Activated CD8-positive, alpha-beta T cell treated with anti-CD3 and anti-CD28 coated beads, Interleukin-2, amount 10 ng/mL, durations not matched to agents 7 days and 5 days (primary cell): ENCODE data around the gene ADAMTSL3. TPM values are rescaled to one million over a fixed set of nuclear protein-coding genes. Genes with fewer than 3 reads are reported as not detected.

ENCODE experiments used
- ATAC-seq: fragments of 150-1000 bp; cut with Tn5 transposase; one replicate; pipeline ENCODE4 v1.10.0; 2021; ENCODE audit warnings: moderate library complexity
- CTCF ChIA-PET: fragments of 350-600 bp; sonication (Branson Sonifier 250); formaldehyde crosslinking; loops from one replicate; lab custom pipeline; 2021; ENCODE audit warnings: antibody characterized with exemption; lab: Charles Lee
- POLR2A ChIA-PET: fragments of 350-600 bp; sonication (Branson Sonifier 250); formaldehyde crosslinking; loops from one replicate; lab custom pipeline; 2021; ENCODE audit warnings: antibody characterized with exemption; lab: Charles Lee
- DNase-seq: peaks from one replicate; pipeline ENCODE4 v3.0.0-alpha.2; 2020
- H3K27ac Mint-ChIP-seq: one replicate; pipeline ENCODE4 v1.8.0; 2021; ENCODE audit warnings: mild to moderate bottlenecking, mixed read lengths
- H3K27me3 Mint-ChIP-seq: one replicate; pipeline ENCODE4 v1.8.0; 2021; ENCODE audit warnings: low read depth, mixed read lengths
- H3K36me3 Mint-ChIP-seq: one replicate; pipeline ENCODE4 v1.8.0; 2021; ENCODE audit warnings: low read depth, mixed read lengths
- H3K4me1 Mint-ChIP-seq: one replicate; pipeline ENCODE4 v1.8.0; 2021; ENCODE audit warnings: low read depth, mixed read lengths
- H3K4me3 Mint-ChIP-seq: one replicate; pipeline ENCODE4 v1.8.0; 2021; ENCODE audit warnings: mild to moderate bottlenecking, mixed read lengths
- H3K9me3 Mint-ChIP-seq: one replicate; pipeline ENCODE4 v1.8.0; 2022; ENCODE audit warnings: mixed read lengths; ENCODE audit not compliant: insufficient read depth
- total RNA-seq, 2 experiments: library from RNA; stranded (reverse); gene quantifications; one replicate each; pipeline ENCODE4 v1.2.3, GENCODE V29; 2021

ADAMTSL3 gene
- total RNA-seq, 2 experiments from 2014 or later = not detected

DNA sequence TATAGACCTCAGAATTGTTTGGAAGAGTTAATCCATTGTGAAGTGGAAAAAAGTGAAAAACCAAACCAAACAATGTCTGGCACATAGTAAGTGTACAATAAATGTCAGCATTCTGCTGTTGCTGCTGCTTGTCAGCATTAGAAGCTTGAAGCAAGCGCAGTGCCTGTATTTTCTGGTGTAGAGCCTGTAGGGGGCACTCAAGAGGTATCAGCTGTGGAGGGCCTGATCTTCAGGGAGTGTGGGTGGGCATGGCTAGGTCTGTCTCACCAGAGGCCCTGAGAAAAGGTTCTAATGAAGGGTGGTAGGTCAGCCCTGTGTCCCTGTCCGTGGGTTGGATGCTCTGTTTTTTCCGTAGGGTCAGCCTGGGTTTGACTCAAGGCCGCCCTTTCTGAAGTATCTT is 3.6 kb downstream of the ADAMTSL3 start:
- Mint-ChIP-seq H3K4me3 (no peak overlapping the region), H3K36me3 (no peaks in the 10 kb centered on the region), H3K9me3 (no peaks in the 10 kb centered on the region), H3K4me1 (no peaks in the 10 kb centered on the region), H3K27me3 (peaks cover 10% of the 10 kb centered on the region), H3K27ac (no peak overlapping the region)
- DNase-seq = no peak
- CTCF ChIA-PET = no interaction called here
- no peak for ATAC-seq
- POLR2A ChIA-PET = no interaction called here

DNA sequence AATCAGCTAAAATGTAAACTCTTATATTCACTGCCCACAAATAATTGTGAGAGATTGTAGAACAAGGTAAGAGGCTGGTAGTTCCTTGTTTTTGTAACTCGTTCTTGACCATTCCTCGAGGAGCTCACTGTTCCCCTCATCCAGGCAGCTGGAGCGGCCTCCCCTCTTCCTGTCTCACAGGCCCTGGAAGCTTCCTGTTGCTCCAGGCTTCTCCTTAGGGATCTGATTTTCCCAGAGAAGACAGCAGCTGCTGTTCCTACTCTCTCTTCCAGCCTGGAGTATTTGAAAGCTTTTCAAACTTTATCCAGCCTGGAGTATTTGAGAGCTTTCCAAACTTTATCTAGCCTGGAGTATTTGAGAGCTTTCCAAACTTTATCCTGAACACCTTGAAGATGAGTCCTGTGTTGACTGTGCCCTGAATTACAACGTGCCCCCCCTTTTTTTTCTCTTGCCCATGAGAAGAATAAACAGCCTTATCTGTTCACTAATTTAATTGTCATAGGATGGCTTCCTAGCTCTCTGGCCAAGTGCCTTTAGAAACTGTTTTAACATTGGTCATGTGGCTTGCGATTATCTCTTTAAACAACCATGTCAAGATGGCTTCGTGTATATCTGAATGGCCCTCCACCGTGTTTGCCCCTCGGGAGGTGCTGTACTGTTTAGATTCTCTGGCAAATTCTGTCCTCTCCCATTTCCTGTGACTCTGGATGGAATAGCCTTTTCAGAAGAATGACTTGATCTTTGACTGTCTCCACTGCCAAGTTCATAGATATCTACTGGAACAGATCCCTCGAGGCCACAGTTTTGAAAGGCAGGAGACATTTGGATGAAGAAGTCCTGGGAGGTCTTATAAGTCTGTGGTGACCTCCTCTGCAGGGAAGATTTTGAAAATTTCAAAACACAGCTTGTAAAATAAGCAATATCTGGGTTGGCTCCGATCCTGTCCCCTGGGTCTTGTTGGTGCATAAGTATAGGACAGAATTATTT is 4.8 kb downstream of the ADAMTSL3 start:
- CTCF ChIA-PET = no interaction called here

GRCh38 chr15:83659417-83659812 is 5.5 kb downstream of the ADAMTSL3 start:
- H3K36me3 Mint-ChIP-seq = no peaks in the 10 kb centered on the region
- H3K9me3 Mint-ChIP-seq = no peaks in the 10 kb centered on the region
- H3K27me3 Mint-ChIP-seq = peaks cover 4% of the 10 kb centered on the region
- H3K4me1 Mint-ChIP-seq = no peaks in the 10 kb centered on the region
- no peak for DNase-seq
- POLR2A ChIA-PET = no interaction called here
- no peak overlapping the region for H3K27ac Mint-ChIP-seq
- ATAC-seq = no peak
- H3K4me3 Mint-ChIP-seq = no peak overlapping the region
- CTCF ChIA-PET = no interaction called here

More for the DNA sequence above, 4.8 kb downstream of the ADAMTSL3 start:
- no peaks in the 10 kb centered on the region for H3K9me3 Mint-ChIP-seq
- POLR2A ChIA-PET = no interaction called here
- H3K4me3 Mint-ChIP-seq = no peak overlapping the region
- peaks cover 4% of the 10 kb centered on the region for H3K27me3 Mint-ChIP-seq
- no peak for ATAC-seq
- no peaks in the 10 kb centered on the region for H3K36me3 Mint-ChIP-seq
- no peak for DNase-seq
- H3K4me1 Mint-ChIP-seq = no peaks in the 10 kb centered on the region
- H3K27ac Mint-ChIP-seq = no peak overlapping the region

DNA sequence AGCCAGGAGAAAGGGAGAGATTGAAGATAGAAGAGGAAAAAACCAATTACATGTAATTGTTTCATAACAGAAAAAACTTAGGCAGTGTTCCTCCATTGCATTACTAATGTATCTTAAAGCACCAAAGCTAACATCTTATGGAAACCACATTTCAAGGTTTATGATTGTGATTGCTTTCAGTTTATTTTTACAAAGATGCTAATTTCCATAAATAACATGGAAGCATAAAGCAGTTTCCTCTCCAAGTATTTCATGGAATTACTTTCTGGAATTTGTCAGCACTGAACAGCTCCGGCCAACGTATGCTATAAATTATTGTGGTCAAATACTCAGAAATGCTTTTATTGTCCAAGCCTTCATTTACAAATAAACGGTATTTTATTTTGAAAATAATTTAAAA is 11.6 kb downstream of the ADAMTSL3 start:
- H3K9me3 Mint-ChIP-seq = no peaks in the 10 kb centered on the region
- no peak for DNase-seq
- no peak overlapping the region for H3K4me3 Mint-ChIP-seq
- no peaks in the 10 kb centered on the region for H3K36me3 Mint-ChIP-seq
- ATAC-seq = no peak
- H3K4me1 Mint-ChIP-seq = no peaks in the 10 kb centered on the region
- H3K27ac Mint-ChIP-seq = no peak overlapping the region
- H3K27me3 Mint-ChIP-seq = no peaks in the 10 kb centered on the region
- POLR2A ChIA-PET = no interaction called here
- CTCF ChIA-PET = no interaction called here

GRCh38 chr15:83670672-83671229 is 16.8 kb downstream of the ADAMTSL3 start:
- no peak for DNase-seq
- peaks cover 5% of the 10 kb centered on the region for H3K9me3 Mint-ChIP-seq
- POLR2A ChIA-PET = no interaction called here
- no peaks in the 10 kb centered on the region for H3K36me3 Mint-ChIP-seq
- no peaks in the 10 kb centered on the region for H3K4me1 Mint-ChIP-seq
- ATAC-seq = no peak
- no peak overlapping the region for H3K4me3 Mint-ChIP-seq
- no peak overlapping the region for H3K27ac Mint-ChIP-seq
- no peaks in the 10 kb centered on the region for H3K27me3 Mint-ChIP-seq
- CTCF ChIA-PET = no interaction called here

DNA sequence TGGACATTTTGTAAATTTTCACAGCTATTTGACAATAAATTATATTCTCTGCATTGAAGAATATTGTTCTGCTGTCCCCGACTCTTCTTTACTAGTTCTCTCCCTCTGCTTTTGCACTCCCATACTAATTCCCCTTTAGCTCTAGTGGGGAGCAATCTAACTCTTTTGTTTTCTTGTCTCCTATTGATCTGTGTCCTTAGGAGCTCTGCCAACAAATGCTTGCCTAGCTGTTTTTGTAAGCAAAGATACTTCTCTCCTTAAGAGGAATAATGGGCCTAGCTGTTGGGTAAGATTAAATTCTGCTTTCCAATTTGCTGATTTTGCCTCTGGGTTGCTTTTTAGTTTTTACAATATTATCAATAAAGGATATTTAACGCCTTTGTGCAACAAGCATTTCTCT is 17.7 kb downstream of the ADAMTSL3 start:
- no peak for ATAC-seq
- Mint-ChIP-seq H3K36me3 (no peaks in the 10 kb centered on the region), H3K27me3 (no peaks in the 10 kb centered on the region), H3K4me1 (no peaks in the 10 kb centered on the region), H3K27ac (no peak overlapping the region), H3K9me3 (peaks cover 5% of the 10 kb centered on the region), H3K4me3 (no peak overlapping the region)
- no peak for DNase-seq
- CTCF ChIA-PET = no interaction called here
- POLR2A ChIA-PET = no interaction called here

- Mint-ChIP-seq H3K36me3 (no peaks in the 10 kb centered on the region), H3K27ac (no peak overlapping the region), H3K4me3 (no peak overlapping the region), H3K9me3 (peaks cover 5% of the 10 kb centered on the region), H3K4me1 (no peaks in the 10 kb centered on the region), H3K27me3 (no peaks in the 10 kb centered on the region)
- CTCF ChIA-PET = no interaction called here
- ATAC-seq (no peak), DNase-seq (no peak)
- POLR2A ChIA-PET = no interaction called here
Measured at GRCh38 chr15:83673385-83673784, 19.5 kb downstream of the ADAMTSL3 start.

DNA sequence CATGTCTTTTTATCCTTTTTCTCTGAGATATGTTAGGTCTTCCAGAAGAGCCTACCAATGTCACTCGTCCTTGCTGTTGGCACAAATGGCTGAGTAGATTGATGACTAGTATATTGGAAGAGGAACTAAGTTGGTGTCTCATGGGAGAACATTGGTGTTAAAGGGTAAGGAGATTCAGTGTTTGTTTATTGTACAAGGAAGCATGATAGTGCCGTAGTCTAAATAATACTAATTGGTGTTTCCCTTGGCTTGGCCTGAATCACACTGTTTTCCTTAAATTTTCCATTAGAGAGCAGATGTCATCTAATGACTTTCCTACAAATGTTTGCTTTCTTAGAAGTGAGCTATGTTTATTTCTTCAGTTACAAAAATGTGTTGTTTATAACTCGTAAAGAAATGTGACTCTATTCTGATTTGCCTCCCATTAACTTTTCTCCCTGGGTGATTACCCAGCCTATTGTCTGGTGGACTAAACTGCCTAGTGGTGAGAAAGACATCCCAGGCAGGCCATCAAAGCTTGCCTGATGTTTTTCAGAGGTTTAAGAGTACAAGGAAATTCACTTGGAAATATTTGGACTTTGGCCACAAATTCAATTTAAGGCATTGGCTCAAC is 28.7 kb downstream of the ADAMTSL3 start:
- Mint-ChIP-seq H3K4me3 (no peak overlapping the region), H3K27me3 (peaks cover 2% of the 10 kb centered on the region), H3K36me3 (no peaks in the 10 kb centered on the region), H3K9me3 (no peaks in the 10 kb centered on the region), H3K4me1 (no peaks in the 10 kb centered on the region), H3K27ac (no peak overlapping the region)
- no peak for ATAC-seq
- POLR2A ChIA-PET = no interaction called here
- DNase-seq = no peak
- CTCF ChIA-PET = no interaction called here

DNA sequence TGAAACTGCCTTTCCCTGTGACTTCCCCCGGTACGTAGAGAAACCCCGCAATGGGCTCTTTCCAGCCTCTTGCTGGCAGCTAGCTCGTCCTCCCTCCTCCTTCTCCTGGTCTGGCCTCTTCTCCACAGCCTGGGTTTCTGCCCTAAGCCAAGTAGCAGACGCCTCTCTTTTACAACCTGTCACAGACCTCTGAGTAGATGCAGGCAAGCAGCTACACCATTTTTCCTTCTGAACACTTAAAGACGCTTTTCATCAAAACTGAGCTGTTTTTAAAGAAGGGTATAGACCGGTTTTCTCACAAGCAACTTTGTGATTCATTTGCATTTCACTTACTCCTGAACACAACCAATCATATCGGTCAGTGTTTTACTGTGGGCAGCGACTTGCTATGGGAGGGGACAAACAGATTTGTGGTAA is 32.0 kb downstream of the ADAMTSL3 start:
- H3K9me3 Mint-ChIP-seq = no peaks in the 10 kb centered on the region
- no peaks in the 10 kb centered on the region for H3K4me1 Mint-ChIP-seq
- DNase-seq = no peak
- H3K27ac Mint-ChIP-seq = no peak overlapping the region
- no peak overlapping the region for H3K4me3 Mint-ChIP-seq
- H3K36me3 Mint-ChIP-seq = no peaks in the 10 kb centered on the region
- no peak for ATAC-seq
- ChIA-PET CTCF (no interaction called here), POLR2A (no interaction called here)
- no peaks in the 10 kb centered on the region for H3K27me3 Mint-ChIP-seq

DNA sequence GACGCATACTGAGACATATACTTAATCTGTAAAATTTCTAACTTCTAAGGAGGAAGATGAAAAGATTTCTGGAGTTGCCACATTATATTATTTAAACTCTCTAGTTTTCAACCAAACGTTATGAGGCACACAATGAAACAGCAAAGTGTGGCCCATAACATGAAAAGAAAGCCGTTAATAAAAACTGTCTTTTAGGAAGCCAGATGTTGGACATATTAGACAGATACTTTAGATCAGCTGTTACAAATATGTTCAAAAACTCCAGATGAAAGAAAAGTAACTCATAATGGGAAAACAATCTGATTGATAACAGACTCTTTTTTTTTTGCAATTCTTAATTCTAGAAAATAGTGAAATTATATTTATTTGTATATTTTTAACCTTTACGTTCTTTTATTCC is 34.3 kb downstream of the ADAMTSL3 start:
- H3K27me3 Mint-ChIP-seq = no peaks in the 10 kb centered on the region
- no peak overlapping the region for H3K4me3 Mint-ChIP-seq
- ATAC-seq (no peak), DNase-seq (no peak)
- no peak overlapping the region for H3K27ac Mint-ChIP-seq
- CTCF ChIA-PET = no interaction called here
- no peaks in the 10 kb centered on the region for H3K4me1 Mint-ChIP-seq
- H3K36me3 Mint-ChIP-seq = no peaks in the 10 kb centered on the region
- POLR2A ChIA-PET = no interaction called here
- H3K9me3 Mint-ChIP-seq = no peaks in the 10 kb centered on the region

GRCh38 chr15:83690676-83691075 is 36.8 kb downstream of the ADAMTSL3 start:
- no peak overlapping the region for H3K27ac Mint-ChIP-seq
- no peaks in the 10 kb centered on the region for H3K4me1 Mint-ChIP-seq
- ChIA-PET CTCF (no interaction called here), POLR2A (no interaction called here)
- H3K4me3 Mint-ChIP-seq = no peak overlapping the region
- no peak for DNase-seq
- no peaks in the 10 kb centered on the region for H3K9me3 Mint-ChIP-seq
- ATAC-seq = no peak
- no peaks in the 10 kb centered on the region for H3K27me3 Mint-ChIP-seq
- no peaks in the 10 kb centered on the region for H3K36me3 Mint-ChIP-seq
